GM19468 (cell line): ENCODE results near the gene HOXB6.

Source experiments
- ATAC-seq: cut with Tn5 transposase; IDR thresholded peaks from one replicate; pipeline ENCODE4 v1.9.1; 2021; ENCODE audit warnings: mild to moderate bottlenecking, moderate library complexity, moderate number of reproducible peaks; ENCODE audit not compliant: unreplicated experiment; ENCODE audit errors: extremely low read depth

Gene HOXB6

DNA sequence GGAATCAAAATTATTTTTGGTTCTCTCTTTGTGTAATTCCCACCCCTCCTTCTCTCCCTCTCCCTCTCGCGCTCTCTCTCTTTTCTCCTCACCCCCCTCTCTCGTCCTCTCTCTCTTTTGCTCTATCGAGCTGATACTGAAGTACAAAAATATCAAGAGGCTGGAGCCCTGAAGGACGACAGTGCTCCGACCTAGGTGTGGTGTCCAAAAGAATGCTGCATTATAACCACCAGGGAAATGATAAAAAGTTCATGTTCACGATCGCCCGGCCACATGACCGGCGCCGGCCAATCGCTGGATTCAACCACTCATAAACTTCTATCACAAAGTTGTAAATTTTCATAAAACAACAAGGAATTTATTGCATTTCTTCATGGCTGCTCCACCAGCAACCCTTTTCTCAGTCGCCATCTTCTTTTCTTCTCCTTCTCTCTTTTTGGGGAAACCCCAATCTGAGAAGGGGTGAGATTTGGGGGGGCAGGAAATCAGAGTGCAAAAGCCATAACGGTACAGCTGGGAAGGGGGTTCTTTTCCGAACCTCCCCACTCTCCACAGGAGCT lies at the start of gene HOXB6:
HOXB6 (minus strand) TSS at position 217 of the 560 bp plus-strand sequence. CDS start 6,836 bp downstream, outside the sequence.
- no peak for ATAC-seq

DNA sequence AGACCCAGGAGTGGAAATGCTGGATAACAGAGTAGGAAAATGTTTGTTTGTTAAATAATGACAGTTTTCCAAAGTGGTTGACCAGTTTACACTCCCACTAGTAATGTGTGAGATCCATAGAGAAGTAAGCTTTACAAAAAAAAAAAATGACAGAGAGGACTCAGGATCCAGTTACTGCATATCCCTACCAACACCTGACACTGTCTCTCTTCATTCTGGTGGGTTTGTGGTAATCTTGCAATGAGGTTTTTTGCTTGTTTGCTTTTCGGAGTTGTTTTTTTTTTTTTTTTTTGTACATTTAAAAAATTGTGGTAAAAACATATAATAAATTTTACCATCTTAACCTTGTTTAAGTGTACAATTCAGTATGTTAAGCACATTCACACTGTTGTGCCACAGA lies 45.0 kb upstream of the HOXB6 start:
- ATAC-seq, result no peak

DNA sequence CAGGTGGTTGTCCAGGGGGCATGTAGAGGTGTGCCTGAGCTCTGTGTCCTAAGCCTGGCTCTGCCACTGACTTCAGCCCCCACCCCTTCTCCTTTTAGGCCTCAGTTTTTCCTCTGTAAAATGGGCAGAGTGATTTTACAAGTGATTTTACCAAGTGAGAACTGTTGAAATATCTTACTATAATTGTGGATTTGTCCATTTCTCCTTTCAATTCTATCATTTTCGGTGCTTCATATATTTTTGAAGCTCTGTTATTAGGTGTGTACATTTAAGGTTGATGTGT lies 43.1 kb upstream of the HOXB6 start:
- no peak for ATAC-seq

DNA sequence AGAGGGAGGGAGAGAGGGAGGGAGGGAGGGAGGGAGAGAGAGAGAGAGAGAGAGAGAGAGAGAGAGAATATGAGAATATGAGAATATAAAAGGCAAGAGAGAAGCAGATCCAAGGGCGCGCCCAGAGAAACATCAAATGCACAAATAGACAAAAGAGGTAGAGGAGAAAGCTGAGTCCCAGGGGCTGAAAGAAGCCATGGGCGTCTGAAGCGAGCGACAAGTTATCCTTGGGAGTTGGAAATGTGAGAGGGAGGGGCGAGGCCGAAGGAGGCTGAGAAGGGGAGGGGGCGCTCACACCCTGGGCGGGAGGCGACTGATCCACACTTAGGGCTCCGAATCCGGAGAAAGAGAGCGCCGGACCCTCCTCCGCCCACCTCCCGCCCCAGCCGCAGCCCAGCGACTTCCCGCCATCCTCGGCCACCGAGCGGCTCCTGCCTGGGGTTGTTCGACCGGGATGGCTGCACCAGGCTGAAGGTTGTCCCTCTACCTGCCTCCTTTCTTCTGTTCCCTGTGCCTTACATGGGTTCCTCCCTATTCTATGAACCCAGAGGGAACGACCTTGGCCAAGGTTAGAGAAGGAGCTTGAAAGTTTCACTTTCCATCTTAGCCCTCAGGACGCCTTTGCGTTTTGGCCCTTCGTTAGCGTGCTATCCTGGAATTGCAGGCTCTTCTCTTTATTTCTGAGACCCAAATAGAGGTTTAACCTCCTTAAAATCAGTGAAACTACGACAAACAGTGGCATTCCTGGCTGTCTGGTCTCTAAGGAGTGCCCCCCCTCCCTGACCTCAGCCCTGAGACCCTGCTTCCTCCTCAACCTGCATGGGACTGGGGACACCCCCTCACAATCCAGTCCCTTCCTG lies 42.5 kb upstream of the HOXB6 start:
- ATAC-seq, result no peak

DNA sequence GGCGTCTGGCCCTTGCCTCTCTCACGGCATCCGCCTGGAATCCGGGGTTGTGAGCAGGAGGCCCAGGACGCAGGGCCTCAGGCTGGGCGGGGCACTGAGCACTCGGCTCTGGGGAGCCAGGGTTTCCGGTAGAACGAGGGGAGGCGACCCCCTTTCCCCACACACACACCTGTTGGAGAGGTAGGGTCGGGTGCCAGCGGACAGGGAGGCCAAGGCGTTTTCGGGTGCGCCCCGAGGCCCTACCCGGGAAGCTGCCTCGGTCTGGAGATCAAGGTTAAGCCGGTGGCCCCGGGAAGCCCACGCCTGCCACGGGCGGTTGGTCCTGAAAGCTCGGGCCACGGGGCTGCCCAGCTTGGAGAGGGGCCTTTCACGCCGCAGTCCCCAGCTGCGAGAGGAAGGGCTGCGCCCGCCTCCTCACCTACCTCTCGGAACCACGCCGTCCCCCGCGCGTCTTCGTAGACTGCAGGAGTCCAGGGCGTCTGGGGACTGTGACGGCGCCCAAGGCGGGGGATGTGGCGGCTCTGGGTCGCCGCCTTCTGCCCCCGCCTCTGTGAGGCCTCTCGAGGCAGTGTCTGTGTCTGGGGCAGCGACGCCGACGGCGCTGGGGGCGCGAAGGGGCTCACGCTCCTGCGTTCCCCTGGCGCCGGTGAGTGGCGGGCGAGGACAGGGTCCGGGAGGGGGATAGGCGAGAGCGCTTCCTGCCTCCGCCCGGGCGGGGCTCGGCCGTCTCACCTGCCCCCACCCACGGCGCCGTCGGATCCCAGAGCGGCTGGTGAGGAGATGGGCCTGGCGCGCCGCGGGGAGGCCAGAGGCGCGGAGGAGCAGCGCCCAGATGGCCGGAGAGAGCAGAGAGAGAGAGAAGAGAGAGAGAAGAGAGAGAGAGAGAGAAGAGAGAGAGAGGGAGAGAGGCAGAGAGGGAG lies 41.7 kb upstream of the HOXB6 start:
- ATAC-seq, result no peak

DNA sequence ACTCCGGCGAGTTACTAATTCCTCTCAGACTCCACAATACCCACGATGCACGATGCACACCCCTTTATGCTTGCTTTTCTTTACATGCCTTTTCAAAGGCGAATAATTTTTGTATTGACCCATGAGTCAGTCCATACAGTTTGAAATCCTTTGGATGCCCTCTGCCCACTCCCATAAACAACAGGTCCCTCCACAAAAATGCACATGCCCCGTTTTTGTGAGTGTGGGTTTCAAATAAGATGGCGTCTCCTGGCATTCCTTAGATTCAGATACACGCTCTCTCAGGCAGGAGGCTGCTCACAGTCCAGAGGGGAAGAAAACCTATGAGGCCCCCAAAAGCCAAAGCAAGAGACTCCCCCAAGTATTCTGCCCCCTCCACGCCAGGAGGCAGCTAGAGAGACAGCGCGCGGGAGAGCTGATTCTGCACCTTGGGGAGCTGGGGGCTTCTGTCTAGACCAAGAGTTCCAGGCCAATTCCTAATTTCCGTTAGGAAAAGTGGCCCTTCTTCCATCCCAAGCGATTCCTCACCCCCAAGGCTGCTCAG lies 40.9 kb upstream of the HOXB6 start:
- ATAC-seq, result no peak

DNA sequence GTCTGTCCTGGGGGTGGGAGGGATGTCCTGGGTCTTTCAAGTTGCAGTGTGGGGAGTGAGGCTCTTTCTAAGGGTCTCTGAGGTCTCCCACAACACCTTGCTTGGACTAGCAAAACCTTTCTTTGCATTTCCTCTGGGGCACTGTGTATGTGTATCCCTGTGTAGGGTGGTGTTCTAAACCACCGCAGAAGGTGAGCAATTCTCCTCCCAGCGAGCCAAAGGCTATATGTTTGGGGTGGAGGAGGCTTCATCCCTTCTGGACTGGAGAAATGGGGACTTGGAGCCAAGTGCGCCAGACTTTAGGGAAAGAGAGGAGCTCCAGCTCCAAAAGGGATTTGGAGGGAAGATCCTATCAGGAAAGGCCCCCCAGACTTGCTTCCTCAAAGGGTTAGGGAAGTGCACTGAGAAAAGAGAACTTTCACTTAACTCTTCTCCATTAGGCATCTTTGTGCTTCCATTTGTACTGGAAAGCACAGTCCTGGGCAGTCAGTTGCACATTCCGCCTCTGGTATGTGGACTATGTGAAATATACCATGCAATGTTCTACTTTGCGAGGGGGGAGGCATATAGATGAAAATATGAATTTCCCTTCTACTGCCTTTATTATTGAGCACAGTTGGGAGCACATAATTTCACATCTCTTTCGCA lies 40.2 kb upstream of the HOXB6 start:
- no peak for ATAC-seq

DNA sequence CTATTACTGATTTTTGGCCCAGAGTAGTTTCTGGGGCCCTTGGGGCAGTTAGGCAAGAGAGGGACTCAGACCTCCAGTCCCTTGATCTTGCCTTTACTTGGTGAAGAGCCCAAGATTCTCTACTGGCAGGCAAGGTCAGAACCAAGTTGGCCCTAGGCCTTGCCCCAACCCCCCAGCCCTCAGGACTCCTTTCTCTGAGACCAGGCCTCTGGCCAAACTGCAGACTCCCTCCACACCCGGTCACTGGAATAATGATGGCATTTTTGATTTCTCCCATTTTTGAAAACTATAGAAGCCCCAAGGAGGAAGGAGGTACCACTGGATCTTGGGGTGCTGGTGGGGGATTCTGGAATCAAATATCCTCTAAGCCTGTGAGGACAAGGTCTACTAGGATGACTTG lies 39.4 kb upstream of the HOXB6 start:
- ATAC-seq, result no peak

DNA sequence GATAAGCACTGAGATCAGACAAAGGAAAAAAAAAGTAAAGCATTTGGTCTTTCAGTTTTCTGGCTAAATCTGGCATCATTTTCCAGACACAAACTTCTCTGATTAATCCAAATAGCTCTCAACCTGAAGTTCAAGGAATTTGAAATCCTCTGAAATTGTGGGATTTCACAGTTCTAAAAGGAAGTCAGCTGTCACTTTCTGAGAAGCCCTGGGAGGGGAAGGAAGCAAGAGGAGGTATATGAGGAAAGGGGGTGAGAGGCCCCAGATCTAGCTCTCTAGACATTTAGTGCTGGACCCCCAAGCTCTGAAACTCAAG lies 38.9 kb upstream of the HOXB6 start:
- ATAC-seq, result no peak

DNA sequence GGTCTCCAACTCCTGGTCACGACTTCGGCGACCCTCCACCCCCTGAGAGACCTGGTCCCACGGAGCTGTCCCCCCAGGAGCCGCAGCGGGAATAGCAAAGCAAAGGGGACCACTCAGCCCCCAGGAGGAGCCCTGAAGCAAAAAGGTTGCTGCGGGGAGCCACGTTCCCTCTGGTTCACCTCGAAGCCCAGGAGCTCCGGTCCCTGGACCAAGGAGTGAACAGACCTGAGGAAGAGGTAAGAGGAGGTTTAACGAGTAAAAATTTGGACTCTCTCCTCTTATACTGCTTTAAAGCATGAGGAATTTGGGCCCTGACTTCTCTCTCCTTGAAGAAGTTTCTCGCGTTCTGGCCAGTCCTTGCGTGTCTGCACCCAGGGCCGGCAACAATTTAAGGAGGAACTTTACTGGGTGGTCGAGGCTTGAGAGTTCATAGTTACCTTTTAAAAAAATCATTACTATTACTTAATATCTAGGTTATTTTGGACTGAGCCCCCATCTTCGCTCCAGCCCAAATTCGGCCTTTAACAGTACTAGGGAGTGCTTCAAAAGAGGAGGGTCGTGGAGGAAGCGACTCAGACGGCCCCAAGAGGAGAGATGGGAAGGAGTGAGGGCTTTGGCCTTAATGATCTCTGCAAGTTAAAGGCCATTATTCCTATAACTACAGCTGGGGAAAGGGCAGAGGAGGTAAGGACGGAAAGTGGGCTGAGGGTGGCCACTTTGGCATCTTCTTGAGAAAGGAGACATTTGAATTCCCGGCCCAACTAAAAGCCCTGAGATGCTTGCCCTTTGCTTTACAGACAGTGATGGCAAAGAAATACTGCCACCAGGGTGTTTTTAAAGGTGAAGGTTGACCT lies 38.3 kb upstream of the HOXB6 start:
- ATAC-seq, result no peak

- no peak for ATAC-seq
These were observed 37.5 kb upstream of the HOXB6 start for GRCh38 chr17:48642059-48642842.

DNA sequence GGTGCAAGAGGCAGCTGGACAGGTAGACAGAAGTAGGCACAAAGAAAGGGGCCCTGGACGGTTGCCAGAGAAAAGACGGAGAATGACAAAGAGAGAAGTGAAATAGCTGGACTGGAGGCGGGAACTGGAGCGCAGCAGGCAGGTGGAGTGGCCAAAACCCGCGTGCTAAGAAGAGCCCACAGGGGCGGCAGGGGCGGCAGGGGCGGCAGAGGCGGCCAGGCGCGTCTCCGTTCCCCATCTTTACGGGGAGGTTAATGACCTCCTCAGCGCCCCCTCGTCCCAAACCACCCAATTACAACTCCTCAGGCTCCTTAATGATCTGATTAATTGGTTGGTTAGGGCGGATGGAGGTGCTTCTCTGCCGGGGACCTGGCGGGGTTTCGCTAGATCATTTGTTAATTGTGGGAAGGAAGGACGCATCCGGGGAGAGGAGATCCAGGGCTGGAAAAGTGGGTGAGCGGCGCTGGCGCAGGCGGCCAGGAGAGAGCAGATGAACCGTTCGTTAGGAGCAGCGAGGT lies 36.8 kb upstream of the HOXB6 start:
- ATAC-seq, result no peak

GRCh38 chr17:48640858-48641180 lies 36.0 kb upstream of the HOXB6 start:
- ATAC-seq, result no peak

GRCh38 chr17:48639982-48640857 lies 35.4 kb upstream of the HOXB6 start:
- no peak for ATAC-seq

- no peak for ATAC-seq
These were observed 34.4 kb upstream of the HOXB6 start for GRCh38 chr17:48639136-48639535.

DNA sequence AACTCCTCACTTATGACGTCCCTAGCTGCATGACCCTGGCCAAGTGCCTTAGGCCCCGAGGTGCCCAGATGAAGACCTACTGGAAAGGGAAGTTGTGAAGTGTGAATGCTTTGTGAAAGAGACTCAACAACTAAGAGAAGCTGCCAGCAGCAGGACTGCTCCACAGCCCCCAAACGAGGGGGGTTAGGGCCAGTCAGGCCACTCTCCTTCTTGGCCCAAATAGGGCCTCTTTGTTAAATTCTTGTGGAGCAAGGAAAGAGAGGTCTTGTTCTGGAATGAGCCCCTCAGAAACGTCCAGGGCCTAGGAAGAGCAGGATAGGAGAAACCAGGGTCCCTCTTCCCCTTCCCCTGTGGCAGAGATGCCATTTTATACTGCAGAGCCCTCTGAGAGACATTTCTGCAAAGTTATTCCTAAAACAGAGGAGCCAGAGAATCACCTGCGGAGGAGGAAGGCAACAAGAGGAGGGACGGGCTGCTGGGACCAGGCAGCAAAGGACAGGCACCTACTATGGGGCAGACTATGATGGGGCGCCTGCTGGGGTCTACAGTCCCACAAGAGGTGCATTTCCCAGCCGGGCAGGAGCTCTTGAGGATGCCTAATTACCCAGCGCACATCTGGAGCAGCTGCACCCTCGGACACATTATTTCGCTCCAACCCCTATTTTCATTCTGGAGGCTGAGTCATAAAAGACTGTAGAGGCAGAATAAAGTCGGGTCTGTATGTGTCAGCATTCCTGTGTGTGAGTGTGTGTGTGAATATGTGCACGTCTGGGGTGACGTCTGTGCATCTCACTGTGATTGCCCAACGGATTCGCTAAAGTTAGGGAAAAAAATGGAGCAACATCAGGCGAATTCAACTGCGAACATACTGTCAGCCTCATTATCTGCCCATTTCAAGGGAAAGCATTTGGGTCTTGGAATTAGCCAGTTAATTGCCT lies 32.8 kb upstream of the HOXB6 start:
- no peak for ATAC-seq
